ENCODE results near the gene CLASP2.
"Not testable (repeated sequence)": the region's sequence is repeated elsewhere in the genome, so short reads cannot be mapped to it uniquely, and the experiment has no call there.

CLASP2 gene

DNA sequence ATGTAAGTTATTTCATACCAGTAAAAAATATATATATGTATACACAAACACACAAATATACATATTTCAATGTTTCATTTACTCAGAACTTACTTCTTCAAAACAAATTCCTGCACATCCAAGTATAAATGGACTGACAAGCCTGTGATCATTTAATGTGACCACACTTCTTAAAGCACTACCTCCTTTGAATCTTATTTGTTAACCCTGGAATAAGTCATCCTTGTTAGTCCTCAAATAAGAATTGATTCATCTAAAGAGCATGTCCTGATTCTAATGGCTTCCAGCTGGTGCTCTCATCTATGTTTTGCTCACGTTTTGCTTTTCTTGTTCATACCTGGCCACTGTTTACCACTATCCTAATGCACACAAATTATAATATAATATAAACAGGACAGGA, 173.9 kb downstream of the CLASP2 start:
- no peak for DNase-seq (ENCODE audit: low read depth, low spot score)

DNA sequence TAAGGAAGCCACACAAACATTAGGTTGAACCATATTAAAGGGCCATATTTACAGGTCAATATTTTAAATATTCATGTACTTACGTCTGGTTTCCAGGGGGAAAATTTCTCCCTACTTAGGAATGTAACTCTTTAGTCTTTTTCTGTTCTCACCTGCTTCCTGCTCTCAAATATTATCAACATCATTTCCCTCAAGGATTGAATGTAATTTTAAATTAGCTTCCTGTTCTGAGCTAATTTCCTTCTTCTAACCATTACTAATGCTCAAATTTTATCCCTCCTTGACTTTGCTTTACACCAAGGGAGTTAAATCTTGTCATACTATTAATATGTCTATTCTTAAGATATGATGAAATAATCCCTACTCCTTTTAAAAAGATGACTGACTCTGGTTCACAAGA, 174.5 kb downstream of the CLASP2 start:
- DNase-seq (ENCODE audit: low read depth, low spot score) = no peak

DNA sequence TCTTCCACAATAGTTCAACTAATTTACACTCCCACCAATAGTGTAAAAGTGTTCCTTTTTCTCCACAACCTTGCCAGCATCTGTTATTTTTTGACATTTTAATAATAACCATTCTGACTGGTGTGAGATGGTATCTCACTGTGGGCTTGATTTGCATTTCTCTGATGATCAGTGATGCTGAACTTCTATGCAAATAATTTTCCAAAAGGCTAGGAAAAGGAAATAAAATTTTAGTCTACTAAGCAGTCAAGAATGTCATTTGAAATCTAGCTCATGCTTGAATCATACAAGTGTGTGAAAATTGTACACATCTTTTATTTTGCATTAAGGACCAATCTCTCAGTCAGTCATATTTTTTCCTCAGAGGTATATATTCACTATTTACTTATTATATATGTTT, 176.1 kb downstream of the CLASP2 start:
- no peak for DNase-seq (ENCODE audit: low read depth, low spot score)

DNA sequence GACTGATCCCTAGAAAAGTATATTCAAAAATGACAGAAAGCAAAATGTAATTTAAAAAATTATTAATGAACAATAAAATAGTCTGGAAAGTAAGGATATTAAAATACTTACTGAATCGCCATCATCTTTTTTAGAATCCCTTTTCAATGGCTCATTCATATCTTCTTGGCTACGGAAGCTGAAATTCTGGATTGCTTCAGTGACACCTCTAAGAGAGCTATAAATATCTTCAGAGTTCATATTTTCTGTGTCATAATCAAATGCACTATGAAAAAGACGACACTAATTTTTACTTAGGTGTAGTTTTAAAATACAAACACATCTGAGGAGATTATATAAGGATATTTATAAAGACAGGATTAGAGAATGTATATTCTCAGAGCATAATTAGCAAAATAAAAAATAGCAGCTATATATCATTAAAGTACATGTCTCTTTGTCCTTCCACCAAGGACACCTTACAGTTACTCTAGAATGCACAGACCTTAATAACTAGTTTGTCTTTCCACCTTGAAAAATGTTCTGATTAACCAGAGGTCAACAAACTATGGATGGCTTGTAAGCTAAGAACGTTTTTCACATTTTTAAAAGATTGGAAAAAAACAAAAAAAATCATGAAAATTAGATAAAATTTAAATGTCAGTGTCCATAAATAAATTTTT, 179.2 kb downstream of the CLASP2 start:
- no peak for DNase-seq (ENCODE audit: low read depth, low spot score)

DNA sequence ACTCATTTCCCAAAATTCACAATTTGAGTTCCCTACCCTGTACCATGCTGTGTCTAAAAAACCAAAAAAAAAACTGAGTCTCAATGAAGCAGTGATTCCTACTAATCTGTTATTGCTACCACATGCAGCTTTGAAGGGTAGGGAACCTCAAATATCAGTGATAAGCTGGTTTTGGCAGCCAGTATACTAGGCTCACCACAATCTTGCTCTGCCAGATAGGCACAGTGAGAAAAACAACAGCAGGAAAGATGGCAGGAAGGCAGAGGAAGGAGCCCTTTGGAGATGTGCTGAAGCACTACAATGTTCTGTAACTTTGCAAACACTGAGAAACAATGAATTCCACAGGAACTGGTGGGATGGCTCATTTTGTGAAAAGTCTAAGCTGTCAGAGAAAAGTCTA, 180.9 kb downstream of the CLASP2 start:
- no peak for DNase-seq (ENCODE audit: low read depth, low spot score)

DNA sequence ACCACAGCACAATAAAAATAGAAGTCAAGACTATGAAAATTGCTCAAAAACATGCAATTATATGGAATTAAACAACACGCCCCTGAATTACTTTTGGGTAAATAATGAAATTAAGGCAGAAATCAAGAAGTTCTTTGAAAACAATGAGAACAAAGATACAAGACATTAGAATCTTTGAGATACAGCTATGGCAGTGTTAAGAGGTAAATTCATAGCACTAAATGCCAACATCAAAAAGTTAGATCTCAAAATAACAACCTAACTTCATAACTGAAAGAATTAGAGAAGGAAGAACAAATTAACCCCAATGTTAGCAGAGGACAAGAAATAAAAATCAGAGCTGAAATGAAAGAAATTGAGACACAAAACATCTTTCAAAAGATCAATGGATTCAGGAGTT, 191.3 kb downstream of the CLASP2 start:
- no peak for DNase-seq (ENCODE audit: low read depth, low spot score)

DNA sequence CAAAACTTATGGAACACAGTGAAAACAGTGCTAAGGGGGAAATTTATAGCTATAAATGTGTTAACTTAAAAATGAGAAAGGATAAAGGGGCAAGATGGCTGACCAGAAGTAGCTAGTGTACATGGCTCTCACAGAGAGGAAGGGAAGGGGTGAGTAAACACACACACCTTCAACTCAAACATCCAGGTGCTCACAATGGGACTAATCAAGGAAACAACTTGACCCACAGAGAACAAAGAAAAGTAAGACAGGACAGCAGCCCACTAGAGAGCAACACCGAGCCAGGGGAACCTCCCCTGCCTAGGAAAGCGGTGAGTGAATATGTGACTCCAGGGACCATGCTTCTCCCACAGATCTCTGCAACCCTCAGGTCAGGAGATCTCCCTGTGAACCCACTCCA, 192.8 kb downstream of the CLASP2 start:
- no peak for DNase-seq (ENCODE audit: low read depth, low spot score)

DNA sequence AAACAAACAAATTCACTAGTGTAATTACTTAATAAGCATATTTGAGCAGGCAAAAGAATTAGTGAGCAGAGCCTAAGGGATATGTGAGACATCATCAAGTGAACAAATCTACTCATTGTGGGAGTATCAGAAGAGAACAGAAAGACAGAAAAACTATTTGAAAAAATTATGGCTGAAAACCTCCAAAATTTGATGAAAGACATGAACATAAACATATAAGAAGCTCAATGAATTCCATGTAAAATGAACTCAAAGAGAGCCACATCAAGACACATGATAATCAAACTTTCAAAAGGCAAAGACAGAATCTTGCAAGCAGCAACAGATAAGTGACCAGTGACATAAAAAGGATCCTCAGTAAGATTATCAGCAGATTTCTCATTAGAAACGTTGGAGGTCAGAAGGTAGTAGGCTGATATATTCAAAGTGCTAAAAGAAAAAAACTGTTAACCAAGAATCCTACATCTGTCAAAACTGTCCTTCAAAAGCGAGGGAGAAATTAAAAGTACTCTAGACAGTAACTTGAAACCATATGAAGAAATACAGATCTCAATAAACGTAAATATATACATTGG, 194.9 kb downstream of the CLASP2 start:
- no peak for DNase-seq (ENCODE audit: low read depth, low spot score)

DNA sequence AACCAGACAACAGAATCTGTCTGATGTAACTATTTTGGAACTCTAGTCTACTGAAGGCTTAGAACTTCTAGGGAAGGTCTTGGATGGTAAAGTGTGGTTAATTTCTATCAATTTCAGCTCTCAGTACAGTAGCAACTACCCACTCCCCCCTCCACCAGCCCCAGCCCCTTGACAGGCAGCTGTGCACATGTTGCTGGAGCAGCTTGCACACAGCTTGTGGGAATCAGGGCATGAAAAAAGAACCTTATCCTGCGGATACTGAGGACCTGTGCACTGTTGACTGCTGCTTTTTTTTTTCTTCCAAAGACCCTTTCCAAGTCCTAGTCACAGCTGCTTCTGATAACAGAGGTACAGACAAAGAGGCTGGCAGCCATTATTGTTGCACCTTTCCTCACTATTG, 196.3 kb downstream of the CLASP2 start:
- DNase-seq (ENCODE audit: low read depth, low spot score) = no peak

DNA sequence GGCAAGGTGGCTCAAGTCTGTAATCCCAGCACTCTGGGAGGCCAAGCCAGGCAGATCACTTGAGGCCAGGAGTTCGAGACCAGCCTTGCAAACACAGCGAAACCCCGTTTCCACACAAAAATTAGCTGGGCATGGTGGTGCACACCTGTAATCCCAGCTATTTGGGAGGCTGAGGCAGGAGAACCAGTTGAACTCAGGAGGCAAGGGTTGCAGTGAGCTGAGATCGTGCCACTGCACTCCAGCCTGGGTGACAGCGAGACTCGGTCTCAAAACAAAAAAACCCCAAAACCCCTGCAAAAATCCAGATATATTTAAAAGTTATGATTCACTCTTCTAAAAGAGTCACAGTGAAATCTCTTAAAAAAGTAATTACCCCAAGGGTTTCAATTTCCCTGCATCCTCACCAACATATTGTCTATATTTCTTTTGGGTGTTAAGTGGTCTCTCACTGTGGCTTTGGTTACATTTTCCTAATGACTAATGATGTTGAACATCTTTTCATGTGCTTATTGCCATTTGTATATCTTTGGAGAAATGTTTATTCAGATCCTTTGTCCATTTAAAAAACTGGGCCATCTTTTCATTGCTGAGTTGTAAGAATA, 204.7 kb downstream of the CLASP2 start:
- DNase-seq (ENCODE audit: low read depth, low spot score) = no peak

DNA sequence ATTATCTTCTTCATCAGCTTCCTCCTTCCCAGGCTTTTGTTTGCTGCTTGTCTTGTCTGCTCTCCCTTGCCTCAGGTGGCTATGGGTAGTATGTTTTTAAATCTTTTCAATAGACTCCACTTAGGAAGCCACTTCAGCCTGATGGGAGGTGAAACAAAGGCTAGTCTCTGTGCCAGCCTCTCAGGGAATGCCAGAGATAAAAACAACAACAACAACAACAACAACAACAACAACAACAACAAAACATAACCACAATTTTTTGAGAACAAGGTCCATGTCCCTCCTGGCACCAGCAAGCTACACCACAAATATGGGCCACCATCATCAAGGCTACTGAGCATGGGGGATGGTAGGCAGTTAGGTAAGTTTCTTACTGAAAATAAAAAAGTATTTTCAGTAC, 213.0 kb downstream of the CLASP2 start:
- DNase-seq (ENCODE audit: low read depth, low spot score) = no peak

DNA sequence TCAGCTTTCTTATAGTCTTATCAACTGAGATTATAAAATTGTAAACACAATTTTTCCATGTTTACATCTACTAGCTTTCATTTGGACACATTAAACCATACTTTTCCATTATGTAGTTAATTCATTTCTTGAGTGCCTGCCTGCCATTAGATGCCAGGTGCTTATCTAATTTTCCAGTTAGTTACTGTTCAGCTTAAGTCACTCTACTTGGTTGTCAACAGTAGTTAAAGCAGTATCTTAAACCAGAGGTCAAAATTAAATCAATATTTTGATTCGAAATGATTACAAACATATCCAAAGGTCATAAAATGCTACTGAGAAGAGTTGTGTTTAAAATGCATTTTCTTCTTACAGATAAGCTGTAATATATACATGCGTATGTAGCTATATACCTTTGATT, 221.6 kb downstream of the CLASP2 start:
- no peak for DNase-seq (ENCODE audit: low read depth, low spot score)

DNA sequence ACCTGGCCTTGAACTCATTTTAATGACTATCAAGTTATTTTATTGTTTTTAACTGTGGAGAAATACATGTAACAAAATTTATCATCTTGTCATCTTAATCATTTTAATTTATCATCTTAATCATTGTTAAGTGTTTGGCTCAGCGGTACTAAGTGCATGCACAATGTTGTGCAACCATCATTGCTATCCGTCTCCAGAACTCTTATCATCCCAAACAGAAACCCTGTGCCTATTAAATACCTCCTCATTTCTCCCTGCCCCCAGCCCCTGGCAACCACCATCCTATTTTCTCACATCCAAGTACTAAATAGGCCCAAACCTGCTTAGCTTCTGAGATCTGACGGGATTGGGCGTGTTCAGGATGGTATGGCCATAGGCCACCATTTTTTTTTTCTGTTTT, 226.3 kb downstream of the CLASP2 start:
- no peak for DNase-seq (ENCODE audit: low read depth, low spot score)

DNA sequence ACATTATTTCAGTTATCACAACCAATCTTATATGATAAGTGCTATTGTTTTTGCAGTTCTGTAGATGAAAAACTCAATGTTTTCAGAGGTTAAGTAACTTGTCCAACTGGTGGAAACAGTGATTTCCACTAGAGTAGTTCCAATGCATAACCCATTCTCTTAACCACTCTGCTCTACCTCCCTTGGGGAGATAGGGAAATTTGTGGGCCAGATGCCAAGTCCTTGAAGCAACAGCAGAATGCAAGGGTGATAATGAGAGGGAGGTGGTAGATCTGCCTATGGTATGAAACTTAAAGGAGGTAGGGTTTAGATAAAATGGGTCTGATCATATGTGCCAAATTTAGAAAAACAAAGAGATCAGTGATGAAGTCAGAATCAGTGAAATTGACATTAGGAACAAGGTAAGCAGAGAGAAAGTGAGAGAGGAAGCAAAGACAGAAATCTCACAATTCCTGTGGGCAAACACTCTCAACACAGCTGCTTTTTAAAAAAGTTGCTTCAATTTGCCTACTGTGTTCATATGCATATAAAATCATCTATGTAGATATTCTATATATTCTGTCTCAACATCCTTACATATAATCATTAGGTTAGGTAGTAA, 227.3 kb downstream of the CLASP2 start:
- DNase-seq (ENCODE audit: low read depth, low spot score) = no peak

DNA sequence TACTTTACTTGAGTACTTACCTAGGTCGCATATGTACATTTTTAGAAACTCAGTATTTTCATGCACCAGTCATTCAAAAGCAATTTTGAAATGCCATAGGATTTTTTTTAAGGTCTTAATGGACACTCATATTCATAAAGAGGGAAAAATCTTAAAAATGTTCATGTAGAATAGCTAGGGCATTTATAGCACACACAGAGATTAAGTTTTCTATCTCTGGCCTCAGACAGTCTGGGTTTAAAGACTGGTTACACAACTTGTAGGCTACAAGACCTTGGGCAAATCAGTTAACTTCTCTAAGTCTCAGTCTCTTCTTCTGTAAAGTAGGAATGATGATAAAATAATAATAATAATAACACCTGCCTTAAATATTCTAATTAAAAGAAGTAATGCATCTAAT, 229.4 kb downstream of the CLASP2 start:
- DNase-seq (ENCODE audit: low read depth, low spot score) = no peak

DNA sequence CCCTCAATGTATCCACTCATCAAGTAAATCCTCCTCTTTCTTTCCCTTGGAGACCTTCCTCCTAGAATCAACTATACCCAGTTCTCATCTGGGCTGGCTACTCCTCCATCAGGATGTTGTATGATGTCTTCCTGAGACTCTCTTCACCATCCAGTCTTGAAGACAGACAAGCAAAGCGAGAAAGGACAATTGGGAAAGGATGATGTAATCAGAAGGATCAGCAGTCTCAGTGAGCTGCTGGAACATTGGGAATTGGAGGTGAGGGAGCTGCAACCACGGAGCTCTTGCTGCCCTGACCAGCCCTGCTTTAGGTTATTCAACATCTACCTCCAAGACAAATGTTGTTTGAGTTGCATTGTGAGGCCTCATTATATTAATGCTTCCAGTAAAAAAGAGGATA, 229.8 kb downstream of the CLASP2 start:
- DNase-seq (ENCODE audit: low read depth, low spot score) = no peak

DNA sequence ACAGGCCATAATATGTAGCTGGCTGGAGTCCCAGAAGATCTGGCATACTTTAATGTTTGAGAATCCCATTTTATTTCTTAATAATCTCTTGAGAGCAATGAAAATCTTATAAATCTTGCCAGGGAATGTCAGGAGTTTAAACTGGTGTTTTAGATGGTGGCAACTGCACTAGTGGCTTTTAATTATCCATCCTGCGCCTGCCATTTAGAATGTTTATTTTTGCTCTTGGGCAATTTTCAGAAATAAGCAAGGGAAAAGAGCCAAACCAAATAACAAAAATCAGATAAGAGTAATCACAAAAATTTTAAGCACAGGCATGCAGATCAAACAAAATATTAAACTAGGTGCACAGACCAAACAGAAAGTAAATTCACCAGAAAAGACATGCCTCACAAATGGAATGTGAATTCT, 235.9 kb downstream of the CLASP2 start:
- DNase-seq (ENCODE audit: low read depth, low spot score) = no peak

DNA sequence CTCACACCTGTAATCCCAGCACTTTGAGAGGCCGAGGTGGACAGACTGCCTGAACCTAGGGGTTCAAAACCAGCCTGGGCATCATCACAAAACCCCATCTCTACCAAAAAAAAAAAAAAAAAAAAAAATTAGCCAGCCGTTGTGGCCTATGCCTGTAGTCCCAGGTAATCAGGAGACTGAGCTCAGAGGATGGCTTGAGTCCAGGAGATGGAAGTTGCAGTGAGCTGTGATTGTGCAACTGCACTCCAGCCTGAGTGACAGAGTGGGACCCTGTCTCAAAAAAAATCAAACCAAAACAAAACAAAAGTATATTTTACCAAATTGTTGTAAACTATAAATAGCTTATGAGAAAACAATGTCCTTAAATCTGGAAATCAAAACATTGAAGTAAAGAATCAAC, 243.2 kb downstream of the CLASP2 start:
- DNase-seq (ENCODE audit: low read depth, low spot score) = no peak

DNA sequence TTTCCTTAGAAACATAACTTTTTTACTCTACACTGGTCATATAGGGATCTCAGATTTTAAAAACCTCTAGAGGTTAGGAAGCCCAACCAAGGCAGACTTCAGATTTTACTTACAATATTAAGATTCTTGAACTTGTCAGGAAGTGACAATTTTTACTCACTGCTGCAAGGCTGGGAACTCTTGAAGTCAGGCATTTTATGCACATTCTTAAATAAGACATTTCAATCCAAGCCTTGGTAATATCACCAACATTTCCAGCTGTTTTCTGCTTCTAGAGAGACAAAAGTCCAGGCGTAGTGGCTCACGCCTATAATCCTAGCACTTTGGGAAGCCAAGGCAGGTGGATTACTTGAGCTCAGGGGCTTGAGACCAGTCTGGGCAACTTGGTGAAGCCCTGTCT, 244.2 kb downstream of the CLASP2 start:
- DNase-seq (ENCODE audit: low read depth, low spot score) = no peak

DNA sequence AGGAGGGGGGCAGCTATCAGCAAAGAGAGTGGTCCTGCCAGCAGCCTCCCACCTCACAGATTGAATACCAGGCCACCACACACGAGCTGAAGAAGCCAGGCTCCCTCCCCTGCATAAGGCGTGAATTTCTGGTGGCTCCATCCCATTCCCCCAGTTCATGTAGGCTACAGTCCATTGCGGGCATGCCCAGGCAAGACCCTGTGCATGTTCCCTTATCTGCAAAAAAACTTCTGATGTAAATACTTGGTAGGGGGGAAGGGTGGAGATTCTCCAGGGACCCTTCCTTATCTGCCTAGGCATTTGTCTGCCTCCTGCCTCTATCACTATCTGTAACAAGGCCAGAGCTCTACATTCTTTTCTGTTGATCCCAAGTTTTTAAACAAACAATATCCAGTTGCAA, 250.3 kb downstream of the CLASP2 start:
- no peak for DNase-seq (ENCODE audit: low read depth, low spot score)

DNA sequence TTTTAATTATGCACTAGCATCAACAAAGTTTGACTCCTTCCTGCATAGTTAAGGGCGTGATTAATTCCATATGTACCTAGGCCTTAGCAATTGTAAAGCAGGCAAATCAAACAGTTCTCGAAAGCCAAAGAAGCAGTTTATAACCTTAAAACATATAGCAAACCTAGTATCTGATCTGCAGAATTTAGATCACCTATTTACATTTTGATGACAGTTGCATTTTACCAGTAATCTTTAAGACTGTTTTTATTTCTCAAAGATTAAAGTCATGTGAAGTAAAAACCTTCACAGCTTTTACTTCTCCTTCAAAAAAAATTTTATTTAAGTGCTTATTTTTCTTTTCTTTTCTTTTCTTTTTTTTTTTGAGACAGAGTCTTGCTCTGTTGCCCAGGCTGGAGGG, 257.0 kb downstream of the CLASP2 start:
- no peak for DNase-seq (ENCODE audit: low read depth, low spot score)

DNA sequence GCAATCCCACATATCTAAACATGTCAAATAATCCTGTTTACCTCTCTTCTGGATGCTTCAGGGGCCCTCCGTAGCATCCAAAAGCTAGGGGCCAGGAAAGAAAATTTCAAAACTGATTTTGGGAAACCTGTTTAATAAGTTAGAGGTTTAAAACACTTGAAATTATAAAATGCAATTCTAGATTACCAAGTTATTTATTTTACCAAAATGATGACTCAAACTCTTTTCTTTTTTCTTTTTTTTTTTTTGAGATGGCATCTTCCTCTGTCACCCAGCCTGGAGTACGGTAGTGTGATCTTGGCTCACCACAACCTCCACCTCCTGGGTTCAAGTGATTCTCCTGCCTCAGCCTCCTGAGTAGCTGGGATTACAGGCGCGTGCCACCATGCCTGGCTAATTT, 258.5 kb downstream of the CLASP2 start:
- not testable (repeated sequence) for DNase-seq (ENCODE audit: low read depth, low spot score)

DNA sequence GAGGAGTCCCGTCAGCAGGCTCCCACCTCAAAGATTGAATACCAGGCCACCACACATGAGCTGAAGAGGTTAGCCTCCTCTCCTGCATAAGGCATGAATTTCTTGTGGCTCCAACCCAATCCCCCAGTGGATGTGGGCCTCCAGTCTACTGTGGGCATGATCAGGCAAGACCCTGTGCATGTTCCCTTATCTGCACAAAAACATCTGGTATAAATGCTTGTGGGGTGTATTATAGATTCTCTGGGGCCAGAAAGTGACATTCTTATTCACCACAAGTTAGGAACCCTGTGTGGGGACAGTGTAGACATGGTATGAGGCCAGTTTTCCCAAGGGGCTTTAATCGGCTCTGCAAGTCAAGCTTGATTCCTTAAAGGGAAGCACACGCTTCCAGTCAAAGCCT, 259.6 kb downstream of the CLASP2 start:
- DNase-seq (ENCODE audit: low read depth, low spot score) = no peak

All from smooth muscle cell of the brain vasculature (primary cell).